HG02571 (cell line): ENCODE measurements around the gene PCDH15.

Experiments used
- ATAC-seq: cut with Tn5 transposase; IDR thresholded peaks from one replicate; pipeline ENCODE4 v1.9.1; 2021; ENCODE audit warnings: mild to moderate bottlenecking, moderate library complexity; ENCODE audit not compliant: unreplicated experiment

PCDH15 gene

GRCh38 chr10:54708591-54708990 is 92.4 kb downstream of the PCDH15 start:
- ATAC-seq, result no peak

- ATAC-seq, result no peak
Measured at GRCh38 chr10:54708021-54708420, 93.0 kb downstream of the PCDH15 start.

GRCh38 chr10:54702583-54703485 is 98.2 kb downstream of the PCDH15 start:
- ATAC-seq, result no peak

GRCh38 chr10:54691331-54691730 is 109.7 kb downstream of the PCDH15 start:
- ATAC-seq, result no peak

GRCh38 chr10:54682554-54682953 is 118.5 kb downstream of the PCDH15 start:
- ATAC-seq, result no peak

GRCh38 chr10:54681136-54681535 is 119.9 kb downstream of the PCDH15 start:
- no peak for ATAC-seq

GRCh38 chr10:54667136-54667535 is 133.9 kb downstream of the PCDH15 start:
- no peak for ATAC-seq

- ATAC-seq, result no peak
Measured at GRCh38 chr10:54666192-54666591, 134.8 kb downstream of the PCDH15 start.

- ATAC-seq, result no peak
Measured at GRCh38 chr10:54665095-54665494, 135.9 kb downstream of the PCDH15 start.

- no peak for ATAC-seq
Measured at GRCh38 chr10:54660397-54660796, 140.6 kb downstream of the PCDH15 start.

- ATAC-seq, result no peak
Measured at GRCh38 chr10:54656643-54657042, 144.4 kb downstream of the PCDH15 start.

- no peak for ATAC-seq
Measured at GRCh38 chr10:54653518-54653917, 147.5 kb downstream of the PCDH15 start.

GRCh38 chr10:54650547-54650946 is 150.5 kb downstream of the PCDH15 start:
- ATAC-seq, result no peak

GRCh38 chr10:54622017-54622416 is 179.0 kb downstream of the PCDH15 start:
- no peak for ATAC-seq

GRCh38 chr10:54620352-54620751 is 180.7 kb downstream of the PCDH15 start:
- no peak for ATAC-seq

- no peak for ATAC-seq
Measured at GRCh38 chr10:54614072-54614471, 187.0 kb downstream of the PCDH15 start.

- ATAC-seq, result no peak
Measured at GRCh38 chr10:54613162-54613561, 187.9 kb downstream of the PCDH15 start.

GRCh38 chr10:54609423-54609822 is 191.6 kb downstream of the PCDH15 start:
- ATAC-seq, result no peak

GRCh38 chr10:54607983-54608382 is 193.0 kb downstream of the PCDH15 start:
- ATAC-seq, result no peak

GRCh38 chr10:54594289-54594688 is 206.7 kb downstream of the PCDH15 start:
- ATAC-seq, result no peak

- no peak for ATAC-seq
Measured at GRCh38 chr10:54587971-54588370, 213.1 kb downstream of the PCDH15 start.

- ATAC-seq, result no peak
Measured at GRCh38 chr10:54585572-54585971, 215.5 kb downstream of the PCDH15 start.

GRCh38 chr10:54577682-54578081 is 223.3 kb downstream of the PCDH15 start:
- ATAC-seq, result no peak
